ENCODE measurements around the gene PIK3C3. TPM values are rescaled to one million over a fixed set of nuclear protein-coding genes. Genes with fewer than 3 reads are reported as not detected.

The PIK3C3 gene
- total RNA-seq, 1 experiment from 2014 or later = 23.9 TPM

DNA sequence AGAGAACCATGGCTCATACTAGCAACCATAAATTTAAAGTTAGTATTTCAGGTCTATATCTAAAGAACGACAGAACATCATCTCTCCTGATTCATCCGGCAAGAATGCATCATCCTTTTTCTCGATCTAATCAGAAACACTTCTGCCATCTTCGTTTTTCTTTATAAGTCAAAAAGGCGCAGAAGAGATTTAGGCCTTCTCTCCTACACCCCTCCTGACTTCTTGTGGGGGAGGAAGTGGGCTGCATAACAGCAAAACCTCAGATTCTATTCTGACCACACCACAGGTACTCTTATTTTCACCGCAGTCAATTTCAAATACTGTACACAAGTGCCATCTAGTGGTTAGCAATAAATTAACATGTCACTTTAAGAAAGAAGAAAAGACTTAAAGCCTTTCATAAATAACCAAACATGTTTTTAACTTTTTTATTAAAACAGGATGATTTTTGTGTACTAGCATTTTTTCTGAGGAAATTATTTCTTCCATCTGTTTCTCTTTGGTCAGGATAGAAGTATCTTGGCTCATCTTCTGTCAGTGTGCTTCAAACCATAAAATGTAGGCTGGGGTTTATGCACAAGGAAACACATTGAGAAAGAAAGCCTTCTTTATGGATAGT is 48.4 kb upstream of the PIK3C3 start:
- no TSS peak for BruUV-seq (replicated peaks)
- TF ChIP-seq CTCF (IDR thresholded peaks at IDR 0.05) (peak; percentile 36; the same call in 1 of the 2 replicates), TCF7L2 (IDR thresholded peaks at IDR 0.05; ENCODE audit: low read depth, low read length) (no peak)
- H3K4me3 ChIP-seq (ENCODE audit: low read depth in 2 of 2, low read length in 2 of 2) = no peak overlapping the region
- in situ Hi-C loops (cut with HindIII; ENCODE audit: low pct_unique_long_range_greater_than_20kb, low sequenced_read_pairs) (no loop called here), intact Hi-C loops (cut with micrococcal nuclease; ENCODE audit: unreplicated experiment) (loop anchor here (2.0 kb wide), 1 partner anchor 156 kb away; no protein-coding TSS in a partner anchor)
- ATAC-seq (no peak), DNase-seq (ENCODE audit: low read depth, low spot score) (peak; percentile 7)
- no peaks in the 10 kb centered on the region for H3K36me3 ChIP-seq (ENCODE audit: control insufficient read depth, insufficient read depth, low read length)
- no peaks in the 10 kb centered on the region for H3K4me1 ChIP-seq (ENCODE audit: control insufficient read depth, insufficient read depth, low read length)
- no peak overlapping the region for H3K27ac ChIP-seq (ENCODE audit: low read length)
- H3K9me3 ChIP-seq (ENCODE audit: control insufficient read depth, insufficient read depth, low read depth, low read length) = no peaks in the 10 kb centered on the region
- H3K27me3 ChIP-seq (ENCODE audit: control insufficient read depth, insufficient read depth, low read length) = no peaks in the 10 kb centered on the region
- ChIA-PET POLR2A (no interaction called here), CTCF (no interaction called here)

DNA sequence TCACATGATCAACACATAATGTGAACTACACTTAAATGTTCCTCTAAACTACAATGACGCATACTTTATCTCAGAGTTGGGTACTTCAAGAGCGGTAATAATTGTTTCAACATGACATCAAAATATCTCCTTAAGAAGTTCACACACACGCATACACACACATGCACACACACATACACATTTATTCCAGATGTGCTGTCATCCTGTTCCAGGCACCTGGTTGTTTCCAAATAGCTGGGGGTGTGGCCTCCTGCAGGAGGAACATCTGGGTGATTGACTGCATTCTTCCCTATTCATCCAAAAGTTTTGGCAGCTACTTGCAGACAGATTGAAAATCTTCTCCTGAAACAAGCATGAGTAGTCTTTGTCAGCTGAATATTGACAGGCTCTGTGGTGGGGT is 37.9 kb upstream of the PIK3C3 start:
- no peaks in the 10 kb centered on the region; the same call in 1 of the 2 replicates for H3K27me3 ChIP-seq (ENCODE audit: control insufficient read depth, insufficient read depth, low read length)
- in situ Hi-C loops (cut with HindIII; ENCODE audit: low pct_unique_long_range_greater_than_20kb, low sequenced_read_pairs) (no loop called here), intact Hi-C loops (cut with micrococcal nuclease; ENCODE audit: unreplicated experiment) (no loop called here)
- no peak for TF ChIP-seq CTCF (IDR thresholded peaks at IDR 0.05)
- no peak for TF ChIP-seq TCF7L2 (IDR thresholded peaks at IDR 0.05; ENCODE audit: low read depth, low read length)
- TF ChIP-seq SIN3A (IDR thresholded peaks at IDR 0.05; ENCODE audit: borderline replicate concordance, insufficient read depth, low read depth, low read length) = no peak
- TF ChIP-seq, protein P1, sequence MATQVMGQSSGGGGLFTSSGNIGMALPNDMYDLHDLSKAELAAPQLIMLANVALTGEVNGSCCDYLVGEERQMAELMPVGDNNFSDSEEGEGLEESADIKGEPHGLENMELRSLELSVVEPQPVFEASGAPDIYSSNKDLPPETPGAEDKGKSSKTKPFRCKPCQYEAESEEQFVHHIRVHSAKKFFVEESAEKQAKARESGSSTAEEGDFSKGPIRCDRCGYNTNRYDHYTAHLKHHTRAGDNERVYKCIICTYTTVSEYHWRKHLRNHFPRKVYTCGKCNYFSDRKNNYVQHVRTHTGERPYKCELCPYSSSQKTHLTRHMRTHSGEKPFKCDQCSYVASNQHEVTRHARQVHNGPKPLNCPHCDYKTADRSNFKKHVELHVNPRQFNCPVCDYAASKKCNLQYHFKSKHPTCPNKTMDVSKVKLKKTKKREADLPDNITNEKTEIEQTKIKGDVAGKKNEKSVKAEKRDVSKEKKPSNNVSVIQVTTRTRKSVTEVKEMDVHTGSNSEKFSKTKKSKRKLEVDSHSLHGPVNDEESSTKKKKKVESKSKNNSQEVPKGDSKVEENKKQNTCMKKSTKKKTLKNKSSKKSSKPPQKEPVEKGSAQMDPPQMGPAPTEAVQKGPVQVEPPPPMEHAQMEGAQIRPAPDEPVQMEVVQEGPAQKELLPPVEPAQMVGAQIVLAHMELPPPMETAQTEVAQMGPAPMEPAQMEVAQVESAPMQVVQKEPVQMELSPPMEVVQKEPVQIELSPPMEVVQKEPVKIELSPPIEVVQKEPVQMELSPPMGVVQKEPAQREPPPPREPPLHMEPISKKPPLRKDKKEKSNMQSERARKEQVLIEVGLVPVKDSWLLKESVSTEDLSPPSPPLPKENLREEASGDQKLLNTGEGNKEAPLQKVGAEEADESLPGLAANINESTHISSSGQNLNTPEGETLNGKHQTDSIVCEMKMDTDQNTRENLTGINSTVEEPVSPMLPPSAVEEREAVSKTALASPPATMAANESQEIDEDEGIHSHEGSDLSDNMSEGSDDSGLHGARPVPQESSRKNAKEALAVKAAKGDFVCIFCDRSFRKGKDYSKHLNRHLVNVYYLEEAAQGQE (IDR thresholded peaks at IDR 0.05; ENCODE audit: insufficient read depth in 1 of 2, low read depth in 2 of 2, low read length in 1 of 2) = no peak
- no peak for TF ChIP-seq POLR2AphosphoS5 (IDR thresholded peaks at IDR 0.05; ENCODE audit: low read depth, low read length)
- H3K36me3 ChIP-seq (ENCODE audit: control insufficient read depth, insufficient read depth, low read length) = no peaks in the 10 kb centered on the region
- H3K4me1 ChIP-seq (ENCODE audit: control insufficient read depth, insufficient read depth, low read length) = no peaks in the 10 kb centered on the region
- DNase-seq (ENCODE audit: low read depth, low spot score) (no peak), ATAC-seq (no peak)
- H3K4me3 ChIP-seq (ENCODE audit: low read depth in 2 of 2, low read length in 2 of 2) = no peak overlapping the region
- no peaks in the 10 kb centered on the region for H3K9me3 ChIP-seq (ENCODE audit: control insufficient read depth, insufficient read depth, low read depth, low read length)
- BruUV-seq (replicated peaks) = no TSS peak
- no peak overlapping the region for H3K27ac ChIP-seq (ENCODE audit: low read length)
- ChIA-PET POLR2A (no interaction called here), CTCF (no interaction called here)

All from Panc1 (cell line).